LNCaP clone FGC (cell line): ENCODE results near the gene SIK2.

Experiments
- DNase-seq: peaks from one replicate; pipeline ENCODE4 v3.0.0-alpha.2; 2011; ENCODE audit warnings: low read depth
- H3K4me3 ChIP-seq: 2 replicates; pipeline ENCODE4 v1.5.1; 2011; ENCODE audit warnings: mild to moderate bottlenecking, low read depth, low read length, control low read depth
- CTCF ChIP-seq: IDR thresholded peaks from 2 replicates; pipeline ENCODE4 v1.5.1; 2012; ENCODE audit warnings: mild to moderate bottlenecking; ENCODE audit not compliant: control insufficient read depth, insufficient read depth; ENCODE audit errors: extremely low read depth

The SIK2 gene

GRCh38 chr11:111778047-111778558 is 175.9 kb downstream of the SIK2 start:
- H3K4me3 ChIP-seq, result no peak overlapping the region
- no peak for TF ChIP-seq CTCF
- no peak for DNase-seq

GRCh38 chr11:111779118-111779517 is 176.9 kb downstream of the SIK2 start:
- no peak for TF ChIP-seq CTCF
- no peak overlapping the region for H3K4me3 ChIP-seq
- DNase-seq, result no peak
